HEK293 (cell line): ENCODE data around the gene MAPK14.

Source experiments
- CTCF ChIA-PET: fragments of 350-600 bp; formaldehyde crosslinking; extraction: SDS; loops from one replicate; lab custom pipeline; 2021; ENCODE audit warnings: antibody characterized with exemption; lab: Yijun Ruan, JAX
- POLR2A ChIA-PET: fragments of 300-600 bp; formaldehyde crosslinking; extraction: SDS; loops from one replicate; lab custom pipeline; 2020; ENCODE audit warnings: antibody characterized with exemption, inconsistent platforms; lab: Yijun Ruan, JAX
- H3K27ac ChIP-seq: fragments of 200-500 bp; sonication (Bioruptor generic); 2 replicates; pipeline ENCODE4 v1.5.1; 2014; ENCODE audit warnings: low read depth, low read length, control low read depth, inconsistent platforms; ENCODE audit errors: extremely low read depth
- H3K36me3 ChIP-seq, 2 experiments: fragments of 200-500 bp in 1 of 2; sonication (Bioruptor generic) in 1 of 2; 1 replicate in 1 of 2; 2 replicates in 1 of 2; pipeline ENCODE4 v1.5.1; 2014 to 2017; ENCODE audit warnings: inconsistent platforms in 2 of 2, low read length in 2 of 2; ENCODE audit not compliant: control insufficient read depth in 2 of 2, insufficient read depth in 1 of 2
- H3K4me1 ChIP-seq: fragments of 200-500 bp; sonication (Bioruptor generic); 2 replicates; pipeline ENCODE4 v1.5.1; 2014; ENCODE audit warnings: mild to moderate bottlenecking, low read length, inconsistent platforms; ENCODE audit not compliant: control insufficient read depth, insufficient read depth
- H3K4me3 ChIP-seq: 2 replicates; pipeline ENCODE4 v1.5.1; 2011; ENCODE audit warnings: low read depth, mild to moderate bottlenecking, control low read depth, low read length, moderate library complexity
- H3K9me3 ChIP-seq: fragments of 200-500 bp; sonication (Bioruptor generic); 2 replicates; pipeline ENCODE4 v1.5.1; 2014; ENCODE audit warnings: low read depth, low read length, inconsistent platforms; ENCODE audit not compliant: control insufficient read depth, insufficient read depth
- ATF2 ChIP-seq: fragments of 450-650 bp; formaldehyde crosslinking; IDR thresholded peaks from 2 replicates; pipeline ENCODE4 v1.5.1; 2016; ENCODE audit warnings: missing biosample characterization, missing genetic modification characterization, low read depth
- HIC1 ChIP-seq: fragments of 450-650 bp; formaldehyde crosslinking; IDR thresholded peaks from 2 replicates; pipeline ENCODE4 v1.5.1; 2016; ENCODE audit warnings: missing biosample characterization, missing genetic modification characterization
- KLF8 ChIP-seq: fragments of 450-650 bp; formaldehyde crosslinking; IDR thresholded peaks from 2 replicates; pipeline ENCODE4 v1.5.1; 2016; ENCODE audit warnings: missing biosample characterization, missing genetic modification characterization
- PRDM1 ChIP-seq: fragments of 450-650 bp; formaldehyde crosslinking; IDR thresholded peaks from 2 replicates; pipeline ENCODE4; 2016; ENCODE audit warnings: missing biosample characterization, missing genetic modification characterization
- PRDM6 ChIP-seq: fragments of 450-650 bp; formaldehyde crosslinking; IDR thresholded peaks from 2 replicates; pipeline ENCODE4 v1.5.1; 2017; ENCODE audit warnings: missing biosample characterization, missing genetic modification characterization
- TSHZ1 ChIP-seq: fragments of 450-650 bp; formaldehyde crosslinking; IDR thresholded peaks from 2 replicates; pipeline ENCODE4 v1.5.1; 2016; ENCODE audit warnings: missing biosample characterization, missing genetic modification characterization, borderline replicate concordance
- YY2 ChIP-seq: fragments of 450-650 bp; formaldehyde crosslinking; IDR thresholded peaks from 2 replicates; pipeline ENCODE4 v1.5.1; 2016; ENCODE audit warnings: missing biosample characterization, missing genetic modification characterization
- ZBTB21 ChIP-seq: fragments of 450-650 bp; formaldehyde crosslinking; IDR thresholded peaks from 2 replicates; pipeline ENCODE4 v1.5.1; 2017; ENCODE audit warnings: missing biosample characterization, missing genetic modification characterization
- ZNF214 ChIP-seq: fragments of 450-650 bp; formaldehyde crosslinking; IDR thresholded peaks from 2 replicates; pipeline ENCODE4 v1.5.1; 2017; ENCODE audit warnings: missing biosample characterization, mild to moderate bottlenecking, missing genetic modification characterization, borderline replicate concordance
- ZNF266 ChIP-seq: fragments of 450-650 bp; formaldehyde crosslinking; IDR thresholded peaks from 2 replicates; pipeline ENCODE4 v1.5.1; 2016; ENCODE audit warnings: missing biosample characterization, missing genetic modification characterization, low read depth
- ZNF341 ChIP-seq: fragments of 450-650 bp; formaldehyde crosslinking; IDR thresholded peaks from 2 replicates; pipeline ENCODE4; 2016; ENCODE audit warnings: low read depth, missing biosample characterization, missing genetic modification characterization
- ZNF404 ChIP-seq: fragments of 450-650 bp; formaldehyde crosslinking; IDR thresholded peaks from 2 replicates; pipeline ENCODE4 v1.5.1; 2017; ENCODE audit warnings: missing biosample characterization, missing genetic modification characterization
- ZNF623 ChIP-seq: fragments of 450-650 bp; formaldehyde crosslinking; IDR thresholded peaks from 2 replicates; pipeline ENCODE4 v1.5.1; 2016; ENCODE audit warnings: missing biosample characterization, missing genetic modification characterization
- ZNF626 ChIP-seq: fragments of 450-650 bp; sonication (Bioruptor Pico); formaldehyde crosslinking; IDR thresholded peaks from 2 replicates; pipeline ENCODE4 v1.5.1; 2018; ENCODE audit warnings: missing biosample characterization, missing genetic modification characterization, inconsistent platforms
- ZNF629 ChIP-seq: fragments of 450-650 bp; formaldehyde crosslinking; IDR thresholded peaks from 2 replicates; pipeline ENCODE4 v1.5.1; 2017; ENCODE audit warnings: missing biosample characterization, missing genetic modification characterization
- ZNF660 ChIP-seq: fragments of 450-650 bp; IDR thresholded peaks from 2 replicates; pipeline ENCODE4 v1.5.1; 2018; ENCODE audit warnings: missing biosample characterization, mild to moderate bottlenecking, missing genetic modification characterization
- ZNF747 ChIP-seq: fragments of 450-650 bp; formaldehyde crosslinking; IDR thresholded peaks from 2 replicates; pipeline ENCODE4 v1.5.1; 2016; ENCODE audit warnings: missing biosample characterization, missing genetic modification characterization
- ZNF837 ChIP-seq: fragments of 450-650 bp; formaldehyde crosslinking; IDR thresholded peaks from 2 replicates; pipeline ENCODE4 v1.5.1; 2016; ENCODE audit warnings: missing biosample characterization, missing genetic modification characterization

Gene MAPK14

GRCh38 chr6:36104836-36105235, 77.2 kb downstream of the MAPK14 start:
- ChIA-PET CTCF (interaction anchor here (0.6 to 7.5 kb wide), 5 partner anchors 11 to 292 kb away, joined by 3 to 77 read pairs (median 4); partner anchors contain the start of gene MAPK14), POLR2A (no interaction called here)
- no peak overlapping the region for H3K27ac ChIP-seq
- peak; percentile 52; the same call in 1 of the 2 replicates for TF ChIP-seq ZBTB21
- peak; percentile 74 for TF ChIP-seq ATF2 (tag by site-specific recombination)
- TF ChIP-seq ZNF660 (tag by site-specific recombination) = 0 out of 2 replicates have a peak, but pooled peaks have one; percentile 16
- TF ChIP-seq ZNF626 (tag by site-specific recombination) = no peak
- TF ChIP-seq KLF8 (tag by site-specific recombination) = no peak
- TF ChIP-seq HIC1 = no peak
- peak; percentile 29; the same call in 1 of the 2 replicates for TF ChIP-seq ZNF629 (tag by site-specific recombination)
- no peak overlapping the region for H3K4me3 ChIP-seq
- H3K9me3 ChIP-seq = no peaks in the 10 kb centered on the region
- H3K4me1 ChIP-seq = no peaks in the 10 kb centered on the region
- peaks cover 4 to 68% of the 10 kb centered on the region in 2 experiments for H3K36me3 ChIP-seq

DNA sequence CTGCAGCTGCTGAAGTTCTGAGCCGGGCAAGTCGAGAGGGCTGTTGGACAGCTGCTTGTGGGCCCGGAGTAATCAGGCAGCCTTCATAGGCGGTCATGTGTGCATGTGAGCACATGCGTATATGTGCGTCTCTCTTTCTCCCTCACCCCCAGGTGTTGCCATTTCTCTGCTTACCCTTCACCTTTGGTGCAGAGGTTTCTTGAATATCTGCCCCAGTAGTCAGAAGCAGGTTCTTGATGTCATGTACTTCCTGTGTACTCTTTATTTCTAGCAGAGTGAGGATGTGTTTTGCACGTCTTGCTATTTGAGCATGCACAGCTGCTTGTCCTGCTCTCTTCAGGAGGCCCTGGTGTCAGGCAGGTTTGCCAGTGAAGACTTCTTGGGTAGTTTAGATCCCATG, 81.5 kb downstream of the MAPK14 start:
- CTCF ChIA-PET = interaction anchor here (0.6 to 7.5 kb wide), 3 partner anchors 10 to 466 kb away, joined by 3 to 77 read pairs (median 4); no protein-coding TSS in a partner anchor

DNA sequence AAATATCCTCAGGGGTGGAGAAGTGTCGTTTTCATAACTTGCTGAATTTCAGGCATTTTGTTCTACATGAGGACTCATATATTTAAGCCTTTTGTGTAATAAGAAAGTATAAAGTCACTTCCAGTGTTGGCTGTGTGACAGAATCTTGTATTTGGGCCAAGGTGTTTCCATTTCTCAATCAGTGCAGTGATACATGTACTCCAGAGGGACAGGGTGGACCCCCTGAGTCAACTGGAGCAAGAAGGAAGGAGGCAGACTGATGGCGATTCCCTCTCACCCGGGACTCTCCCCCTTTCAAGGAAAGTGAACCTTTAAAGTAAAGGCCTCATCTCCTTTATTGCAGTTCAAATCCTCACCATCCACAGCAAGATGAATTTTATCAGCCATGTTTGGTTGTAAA, 82.4 kb downstream of the MAPK14 start:
- ChIA-PET POLR2A (no interaction called here), CTCF (interaction anchor here (3.1 kb wide), 1 partner anchor 15 kb away, joined by 17 read pairs; no protein-coding TSS in a partner anchor)
- H3K27ac ChIP-seq = no peak overlapping the region
- no peak overlapping the region for H3K4me3 ChIP-seq
- peaks cover 4 to 41% of the 10 kb centered on the region in 2 experiments for H3K36me3 ChIP-seq
- H3K9me3 ChIP-seq = no peaks in the 10 kb centered on the region
- 0 out of 2 replicates have a peak, but pooled peaks have one; percentile 31 for TF ChIP-seq PRDM1 (tag by site-specific recombination)
- TF ChIP-seq ZNF214 = no peak
- H3K4me1 ChIP-seq = no peaks in the 10 kb centered on the region

More for the DNA sequence above, 81.5 kb downstream of the MAPK14 start:
- no peak for TF ChIP-seq ZNF266 (tag by site-specific recombination)
- no peak for TF ChIP-seq ZNF747 (tag by site-specific recombination)
- TF ChIP-seq YY2 = no peak
- TF ChIP-seq ZNF837 = no peak
- no peak for TF ChIP-seq ZNF623 (tag by site-specific recombination)
- TF ChIP-seq ZNF214 = no peak
- H3K36me3 ChIP-seq = peaks cover 4 to 49% of the 10 kb centered on the region in 2 experiments
- no peak overlapping the region for H3K4me3 ChIP-seq
- no peaks in the 10 kb centered on the region for H3K9me3 ChIP-seq
- no peak overlapping the region for H3K27ac ChIP-seq
- no peaks in the 10 kb centered on the region for H3K4me1 ChIP-seq
- POLR2A ChIA-PET = no interaction called here

- H3K27ac ChIP-seq = no peak overlapping the region
- CTCF ChIA-PET = interaction anchor here (0.6 to 3.1 kb wide), 3 partner anchors 16 to 197 kb away, joined by 3 to 17 read pairs (median 6); partner anchors contain the start of gene MAPK14
- TF ChIP-seq ZNF341 (tag by site-specific recombination) = no peak
- TF ChIP-seq ZNF404 = no peak
- no peak for TF ChIP-seq TSHZ1 (tag by site-specific recombination)
- TF ChIP-seq PRDM6 = peak; percentile 64
These were observed 83.3 kb downstream of the MAPK14 start for GRCh38 chr6:36110863-36111262.

More at GRCh38 chr6:36110863-36111262, 83.3 kb downstream of the MAPK14 start:
- H3K4me1 ChIP-seq = no peaks in the 10 kb centered on the region
- POLR2A ChIA-PET = no interaction called here
- no peak overlapping the region for H3K4me3 ChIP-seq
- no peaks in the 10 kb centered on the region for H3K9me3 ChIP-seq
- peaks cover 4 to 38% of the 10 kb centered on the region in 2 experiments for H3K36me3 ChIP-seq
